PC-3 (cell line): ENCODE measurements around the gene DNASE1.

Experiments used
- CTCF ChIP-seq: fragments of 300-600 bp; sonication (generic); conservative IDR thresholded peaks from 2 replicates; pipeline ENCODE4 v1.5.1; 2017; ENCODE audit warnings: antibody characterized with exemption, low read depth, mild to moderate bottlenecking, low read length
- EZH2phosphoT487 ChIP-seq: fragments of 300-600 bp; sonication (generic); IDR thresholded peaks from 2 replicates; pipeline ENCODE4 v1.6.1; 2018; ENCODE audit warnings: mild to moderate bottlenecking, antibody characterized with exemption, low read length, borderline replicate concordance

- TF ChIP-seq CTCF (no peak), EZH2phosphoT487 (no peak)
Observed at GRCh38 chr16:3612510-3613466, 41.7 kb upstream of the DNASE1 start.
